ENCODE data around the gene CCDC181.
A peak's percentile ranks its signal among the peaks of the same experiment; 100 is the strongest.

Gene CCDC181

GRCh38 chr1:169381162-169381561 is 46.1 kb downstream of the CCDC181 start:
- in situ Hi-C loops (cut with MboI; ENCODE audit: low pct_unique_long_range_greater_than_20kb, low sequenced_read_pairs, unreplicated experiment) = no loop called here
- TF ChIP-seq, protein P1, sequence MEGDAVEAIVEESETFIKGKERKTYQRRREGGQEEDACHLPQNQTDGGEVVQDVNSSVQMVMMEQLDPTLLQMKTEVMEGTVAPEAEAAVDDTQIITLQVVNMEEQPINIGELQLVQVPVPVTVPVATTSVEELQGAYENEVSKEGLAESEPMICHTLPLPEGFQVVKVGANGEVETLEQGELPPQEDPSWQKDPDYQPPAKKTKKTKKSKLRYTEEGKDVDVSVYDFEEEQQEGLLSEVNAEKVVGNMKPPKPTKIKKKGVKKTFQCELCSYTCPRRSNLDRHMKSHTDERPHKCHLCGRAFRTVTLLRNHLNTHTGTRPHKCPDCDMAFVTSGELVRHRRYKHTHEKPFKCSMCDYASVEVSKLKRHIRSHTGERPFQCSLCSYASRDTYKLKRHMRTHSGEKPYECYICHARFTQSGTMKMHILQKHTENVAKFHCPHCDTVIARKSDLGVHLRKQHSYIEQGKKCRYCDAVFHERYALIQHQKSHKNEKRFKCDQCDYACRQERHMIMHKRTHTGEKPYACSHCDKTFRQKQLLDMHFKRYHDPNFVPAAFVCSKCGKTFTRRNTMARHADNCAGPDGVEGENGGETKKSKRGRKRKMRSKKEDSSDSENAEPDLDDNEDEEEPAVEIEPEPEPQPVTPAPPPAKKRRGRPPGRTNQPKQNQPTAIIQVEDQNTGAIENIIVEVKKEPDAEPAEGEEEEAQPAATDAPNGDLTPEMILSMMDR (IDR thresholded peaks at IDR 0.05; ENCODE audit: extremely low read depth, insufficient read depth, missing control alignments) = no peak
- DNase-seq (ENCODE audit: low spot score) = no peak

DNA sequence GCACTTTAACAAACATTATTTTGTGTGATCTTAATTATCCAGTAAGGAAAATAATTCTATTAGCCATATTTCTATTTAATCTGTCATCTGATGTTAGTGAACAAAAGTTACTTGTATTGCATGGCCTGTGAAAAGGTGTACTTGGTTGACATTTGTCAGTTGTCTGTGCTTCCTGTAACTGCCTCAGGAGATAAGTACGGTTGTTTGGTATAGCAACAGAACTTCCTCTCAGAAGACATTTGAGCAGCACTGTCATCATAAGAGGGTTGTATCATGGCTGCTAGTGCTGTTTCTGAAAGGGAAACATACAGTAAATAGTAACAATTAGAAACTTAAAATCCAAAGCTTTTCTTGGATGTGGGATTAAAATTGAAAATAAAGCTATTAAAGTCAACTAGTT is 55.9 kb downstream of the CCDC181 start:
- in situ Hi-C loops (cut with MboI; ENCODE audit: low pct_unique_long_range_greater_than_20kb, low sequenced_read_pairs, unreplicated experiment) = no loop called here
- DNase-seq (ENCODE audit: low spot score) = no peak
- TF ChIP-seq, protein P1 (IDR thresholded peaks at IDR 0.05; ENCODE audit: extremely low read depth, insufficient read depth, missing control alignments) = no peak

DNA sequence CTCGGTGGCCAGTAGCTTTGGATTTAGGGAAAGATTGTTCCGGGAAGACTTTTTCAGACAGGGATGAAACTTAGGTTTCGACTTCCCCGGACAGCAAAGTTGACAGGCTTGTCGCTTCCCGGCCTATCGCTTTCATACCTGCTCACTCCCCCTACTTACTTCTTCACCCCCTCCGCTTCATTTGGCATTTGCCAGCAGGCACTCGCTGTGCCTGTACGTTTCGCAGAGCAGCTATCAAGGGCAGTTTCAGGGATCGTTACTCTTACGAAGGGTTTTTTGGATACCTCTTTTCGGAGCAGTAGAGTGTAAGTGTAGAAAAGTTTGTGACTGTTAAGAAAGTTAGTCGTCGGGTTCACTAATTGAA is 58.9 kb downstream of the CCDC181 start:
- in situ Hi-C loops (cut with MboI; ENCODE audit: low pct_unique_long_range_greater_than_20kb, low sequenced_read_pairs, unreplicated experiment) = no loop called here
- no peak for DNase-seq (ENCODE audit: low spot score)

GRCh38 chr1:169367686-169368405 is 59.4 kb downstream of the CCDC181 start, which contains the start of the genes BLZF1 and NME7:
Gene BLZF1 (plus strand): TSS chr1:169368195. CDS start chr1:169369523, 1,328 bp downstream.
Gene NME7 (minus strand): TSS chr1:169367797. CDS start chr1:169367710, 87 bp downstream.
- TF ChIP-seq, protein P1 (IDR thresholded peaks at IDR 0.05; ENCODE audit: extremely low read depth, insufficient read depth, missing control alignments) = no peak
- in situ Hi-C loops (cut with MboI; ENCODE audit: low pct_unique_long_range_greater_than_20kb, low sequenced_read_pairs, unreplicated experiment) = no loop called here
- peak; percentile 79 for DNase-seq (ENCODE audit: low spot score)

More for the DNA sequence above, 58.9 kb downstream of the CCDC181 start:
- TF ChIP-seq, protein P1 (IDR thresholded peaks at IDR 0.05; ENCODE audit: extremely low read depth, insufficient read depth, missing control alignments) = no peak

DNA sequence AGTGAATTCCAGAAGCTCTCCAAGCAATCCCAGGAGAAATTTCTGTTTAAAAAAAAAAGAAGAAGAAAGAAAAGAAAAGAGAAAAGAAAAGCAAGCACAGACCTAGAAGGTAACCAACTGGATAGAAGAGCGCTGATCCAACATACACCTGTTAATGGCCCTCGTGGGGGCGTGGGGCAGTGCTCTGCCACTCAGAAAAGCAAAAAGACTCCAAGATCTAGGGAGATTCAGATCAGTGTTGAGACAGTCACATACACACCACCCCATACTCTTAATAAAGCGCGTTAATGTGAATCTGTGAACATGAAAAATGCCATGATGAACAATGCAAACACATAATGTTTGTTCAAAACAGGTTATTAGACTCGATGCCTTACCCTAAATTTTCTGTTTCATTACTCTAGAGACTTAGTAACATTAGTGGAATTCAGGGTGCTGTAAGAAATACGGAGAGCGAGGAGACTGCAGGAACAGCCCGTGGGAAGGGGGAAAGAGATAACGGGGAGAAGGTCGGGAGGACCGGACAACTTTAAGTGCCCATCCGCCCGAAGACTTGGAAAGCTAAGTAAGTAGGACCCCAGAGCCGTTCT is 60.1 kb downstream of the CCDC181 start:
- in situ Hi-C loops (cut with MboI; ENCODE audit: low pct_unique_long_range_greater_than_20kb, low sequenced_read_pairs, unreplicated experiment) = no loop called here
- DNase-seq (ENCODE audit: low spot score) = no peak
- TF ChIP-seq, protein P1 (IDR thresholded peaks at IDR 0.05; ENCODE audit: extremely low read depth, insufficient read depth, missing control alignments) = no peak

DNA sequence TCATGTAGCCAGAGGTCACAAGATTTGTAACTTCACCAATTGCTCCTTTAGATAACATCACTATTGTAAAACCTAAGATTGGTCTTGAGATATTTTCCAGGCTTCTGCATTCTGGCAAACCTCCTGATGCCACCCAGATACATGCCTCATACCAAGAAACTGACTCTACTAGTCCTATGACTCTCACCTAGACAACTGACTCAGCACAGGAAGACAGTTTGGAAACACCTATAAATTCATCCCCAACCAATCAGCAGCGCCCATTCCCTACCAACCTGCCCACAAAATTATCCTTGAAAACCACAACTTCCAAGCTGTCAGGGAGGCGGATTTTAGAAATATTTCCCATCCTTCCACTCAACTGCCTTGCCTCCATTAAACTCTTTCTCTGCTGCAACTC is 62.3 kb downstream of the CCDC181 start:
- in situ Hi-C loops (cut with MboI; ENCODE audit: low pct_unique_long_range_greater_than_20kb, low sequenced_read_pairs, unreplicated experiment) = no loop called here
- TF ChIP-seq, protein P1 (IDR thresholded peaks at IDR 0.05; ENCODE audit: extremely low read depth, insufficient read depth, missing control alignments) = no peak
- DNase-seq (ENCODE audit: low spot score) = no peak

Measured in GM13977 (cell line).